Measurements from ENCODE around the gene TTLL10.

Gene TTLL10

GRCh38 chr1:1219341-1219740 is 45.7 kb downstream of the TTLL10 start:
- no peak for DNase-seq (ENCODE audit: low read depth, low spot score)

- DNase-seq (ENCODE audit: low read depth, low spot score): no peak
Observed at GRCh38 chr1:1220197-1220596, 46.5 kb downstream of the TTLL10 start.

GRCh38 chr1:1221887-1222574 is 48.4 kb downstream of the TTLL10 start:
- DNase-seq (ENCODE audit: low read depth, low spot score): no peak

- no peak for DNase-seq (ENCODE audit: low read depth, low spot score)
Observed at GRCh38 chr1:1222575-1223225, 49.0 kb downstream of the TTLL10 start.

- no peak for DNase-seq (ENCODE audit: low read depth, low spot score)
Observed at GRCh38 chr1:1223321-1223720, 49.6 kb downstream of the TTLL10 start.

- no peak for DNase-seq (ENCODE audit: low read depth, low spot score)
Observed at GRCh38 chr1:1223891-1224290, 50.2 kb downstream of the TTLL10 start.

GRCh38 chr1:1225238-1225845 is 51.7 kb downstream of the TTLL10 start:
- DNase-seq (ENCODE audit: low read depth, low spot score): no peak

- no peak for DNase-seq (ENCODE audit: low read depth, low spot score)
Observed at GRCh38 chr1:1225913-1226312, 52.2 kb downstream of the TTLL10 start.

- DNase-seq (ENCODE audit: low read depth, low spot score): no peak
Observed at GRCh38 chr1:1226566-1227362, 53.1 kb downstream of the TTLL10 start.

- DNase-seq (ENCODE audit: low read depth, low spot score): no peak
Observed at GRCh38 chr1:1227386-1227785, 53.7 kb downstream of the TTLL10 start.

GRCh38 chr1:1228187-1228586 is 54.5 kb downstream of the TTLL10 start:
- DNase-seq (ENCODE audit: low read depth, low spot score): no peak

- DNase-seq (ENCODE audit: low read depth, low spot score): no peak
Observed at GRCh38 chr1:1228596-1229321, 55.1 kb downstream of the TTLL10 start.

GRCh38 chr1:1229770-1230169 is 56.1 kb downstream of the TTLL10 start:
- no peak for DNase-seq (ENCODE audit: low read depth, low spot score)

GRCh38 chr1:1230656-1231399 is 57.1 kb downstream of the TTLL10 start:
- no peak for DNase-seq (ENCODE audit: low read depth, low spot score)

GRCh38 chr1:1231400-1232207 is 57.9 kb downstream of the TTLL10 start, which contains the start of gene SDF4:
SDF4 (minus strand) TSS chr1:1232001; CDS start chr1:1228772, 3,229 bp downstream.
- peak; percentile 94 for DNase-seq (ENCODE audit: low read depth, low spot score)

- no peak for DNase-seq (ENCODE audit: low read depth, low spot score)
Observed at GRCh38 chr1:1232208-1232795, 58.6 kb downstream of the TTLL10 start, which contains the start of gene B3GALT6. B3GALT6 (plus strand) TSS chr1:1232237; CDS start chr1:1232279, 42 bp downstream.

GRCh38 chr1:1232796-1233566 is 59.3 kb downstream of the TTLL10 start:
- DNase-seq (ENCODE audit: low read depth, low spot score): no peak

GRCh38 chr1:1233567-1233892 is 59.9 kb downstream of the TTLL10 start:
- DNase-seq (ENCODE audit: low read depth, low spot score): no peak

Measured in activated CD4-positive, CD25-positive, alpha-beta regulatory T cell treated with anti-CD3 and anti-CD28 coated beads, Interleukin-2, amount 50 U/mL, for 16 hours (primary cell).